Mesodermal cell (in vitro differentiated cells): ENCODE measurements around the gene DHX8. TPM values are rescaled to one million over a fixed set of nuclear protein-coding genes. Genes with fewer than 3 reads are reported as not detected.

Experiments
- H3K27ac ChIP-seq: 2 replicates; pipeline ENCODE4 v1.7.0; 2013; ENCODE audit warnings: mild to moderate bottlenecking, low read depth, low read length, moderate library complexity; ENCODE audit not compliant: severe bottlenecking
- H3K36me3 ChIP-seq: 2 replicates; pipeline ENCODE4 v1.7.1; 2013; ENCODE audit warnings: mild to moderate bottlenecking, low read length, moderate library complexity; ENCODE audit not compliant: control insufficient read depth, insufficient read depth
- H3K4me1 ChIP-seq: one replicate; pipeline ENCODE4 v1.7.1; 2013; ENCODE audit warnings: mild to moderate bottlenecking, low read length; ENCODE audit not compliant: insufficient read depth, control insufficient read depth, poor library complexity, severe bottlenecking
- H3K4me3 ChIP-seq: 2 replicates; pipeline ENCODE4 v1.7.0; 2013; ENCODE audit warnings: low read length, control low read depth, mild to moderate bottlenecking; ENCODE audit not compliant: insufficient read depth, poor library complexity, severe bottlenecking; ENCODE audit errors: extremely low read depth
- H3K9me3 ChIP-seq: 2 replicates; pipeline ENCODE4 v1.7.1; 2013; ENCODE audit warnings: mild to moderate bottlenecking, low read length, moderate library complexity; ENCODE audit not compliant: control insufficient read depth
- WGBS, 2 experiments: methylation state at CpG; one replicate each; pipeline ENCODE4 v1.1.5; 2013; ENCODE audit warnings: missing lambda C conversion rate in 2 of 2; ENCODE audit not compliant: insufficient coverage in 2 of 2; 5-methylcytosine and 5-hydroxymethylcytosine counted together
- polyA plus RNA-seq, 2 experiments: library from polyadenylated mRNA; stranded (reverse); fragments of 50-300 nt; gene quantifications; one replicate each; pipeline ENCODE4 v1.2.3, GENCODE V29; 2013

DHX8 gene
- 34.3 TPM for polyA plus RNA-seq (2013, experiment 1 of 2)
- polyA plus RNA-seq (2013, experiment 2 of 2) = 29.6 TPM

DNA sequence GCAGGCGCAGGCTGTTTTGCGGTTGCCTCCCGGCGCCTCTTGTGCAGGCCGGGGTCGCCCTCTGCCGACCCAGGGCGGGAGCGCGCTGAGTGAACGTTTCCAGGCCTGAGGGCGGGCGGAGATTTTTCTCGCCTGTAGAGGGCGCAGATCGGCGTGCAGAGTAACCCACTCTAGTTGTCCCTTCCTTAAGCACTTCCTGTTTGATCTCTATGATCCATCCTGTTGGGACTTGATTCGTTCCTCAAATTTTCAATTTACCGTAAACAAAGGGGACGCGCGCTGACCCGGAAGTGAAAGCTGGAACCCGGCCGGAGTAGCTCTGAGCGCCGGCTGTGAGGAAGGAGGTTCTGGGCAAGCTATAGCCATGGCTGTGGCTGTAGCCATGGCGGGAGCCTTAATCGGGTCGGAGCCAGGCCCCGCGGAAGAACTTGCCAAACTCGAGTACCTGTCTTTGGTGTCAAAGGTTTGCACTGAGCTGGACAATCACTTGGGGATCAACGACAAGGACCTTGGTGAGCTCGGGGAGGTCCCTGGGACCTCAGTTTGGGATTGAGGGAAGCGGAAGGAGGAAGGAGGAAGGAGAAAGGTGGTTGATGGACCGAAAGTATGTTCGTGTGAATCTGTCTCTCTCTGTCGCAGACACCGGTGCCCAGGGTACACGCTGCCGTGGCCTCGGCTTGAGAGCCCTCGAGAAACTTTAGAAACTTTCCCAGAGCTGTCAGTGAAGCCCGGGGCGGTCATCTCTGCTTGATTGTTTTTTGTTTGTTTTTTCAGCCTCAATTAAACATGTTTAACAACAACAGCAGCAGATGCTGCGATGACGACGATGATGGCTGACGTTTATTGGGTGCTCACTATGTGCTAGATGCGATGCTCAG, at the start of gene DHX8:
DHX8 (plus strand) TSS at position 302 of the 878 bp plus-strand sequence; CDS start at position 365, 63 bp downstream.
- no peaks in the 10 kb centered on the region for H3K9me3 ChIP-seq
- H3K4me1 ChIP-seq = peaks cover 6% of the 10 kb centered on the region
- no peaks in the 10 kb centered on the region for H3K36me3 ChIP-seq
- H3K4me3 ChIP-seq = peak within 1 kb of the TSS; percentile 87
- WGBS, 2 experiments = 0% methylated on average over 34 to 49 of the region's 51 CpGs
- H3K27ac ChIP-seq = peak within 1 kb of the TSS; percentile 85

GRCh38 chr17:43434902-43435319, 48.9 kb upstream of the DHX8 start:
- H3K4me1 ChIP-seq = no peaks in the 10 kb centered on the region
- no peaks in the 10 kb centered on the region for H3K9me3 ChIP-seq
- H3K36me3 ChIP-seq = no peaks in the 10 kb centered on the region
- 93 to 100% methylated on average over 1 to 3 of the region's 4 CpGs for WGBS, 2 experiments
- no peak overlapping the region for H3K4me3 ChIP-seq
- no peak overlapping the region for H3K27ac ChIP-seq

- peaks cover under 1% of the 10 kb centered on the region for H3K4me1 ChIP-seq
- H3K27ac ChIP-seq = no peak overlapping the region
- H3K36me3 ChIP-seq = no peaks in the 10 kb centered on the region
- no peak overlapping the region for H3K4me3 ChIP-seq
- WGBS, 2 experiments = 80 to 100% methylated on average over 1 of the region's 1 CpG
- no peaks in the 10 kb centered on the region for H3K9me3 ChIP-seq
Measured at GRCh38 chr17:43437756-43438155, 46.0 kb upstream of the DHX8 start.

DNA sequence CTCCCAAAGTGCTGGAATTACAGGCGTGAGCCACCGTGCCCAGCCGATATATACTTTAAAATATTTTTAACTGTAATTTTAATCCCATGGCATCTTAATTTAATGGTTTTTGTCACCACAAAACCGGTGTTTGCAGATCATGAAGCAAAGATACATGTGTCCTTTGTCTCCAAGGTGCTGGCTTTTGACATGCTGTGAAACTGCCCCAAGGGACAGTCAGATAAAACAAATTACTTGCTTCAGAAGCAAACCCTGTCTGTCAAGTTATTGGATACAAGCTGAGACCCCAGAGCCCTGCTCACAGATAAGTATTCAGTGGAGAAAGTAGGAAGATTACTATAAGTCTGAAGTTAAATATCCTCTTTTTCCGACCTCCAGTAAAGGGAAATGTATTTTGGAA, 45.1 kb upstream of the DHX8 start:
- no peaks in the 10 kb centered on the region for H3K9me3 ChIP-seq
- peaks cover 8% of the 10 kb centered on the region for H3K4me1 ChIP-seq
- peak overlapping the region; percentile 24 for H3K27ac ChIP-seq
- 49 to 81% methylated on average over 2 to 3 of the region's 5 CpGs for WGBS, 2 experiments
- H3K36me3 ChIP-seq = no peaks in the 10 kb centered on the region
- no peak overlapping the region for H3K4me3 ChIP-seq

GRCh38 chr17:43439041-43439440, 44.7 kb upstream of the DHX8 start:
- Histone ChIP-seq H3K4me3 (no peak overlapping the region), H3K4me1 (peaks cover 12% of the 10 kb centered on the region), H3K27ac (peak overlapping the region; percentile 24), H3K36me3 (no peaks in the 10 kb centered on the region), H3K9me3 (no peaks in the 10 kb centered on the region)
- no CpG with 5 or more reads among the region's 1 CpG for WGBS, 2 experiments

DNA sequence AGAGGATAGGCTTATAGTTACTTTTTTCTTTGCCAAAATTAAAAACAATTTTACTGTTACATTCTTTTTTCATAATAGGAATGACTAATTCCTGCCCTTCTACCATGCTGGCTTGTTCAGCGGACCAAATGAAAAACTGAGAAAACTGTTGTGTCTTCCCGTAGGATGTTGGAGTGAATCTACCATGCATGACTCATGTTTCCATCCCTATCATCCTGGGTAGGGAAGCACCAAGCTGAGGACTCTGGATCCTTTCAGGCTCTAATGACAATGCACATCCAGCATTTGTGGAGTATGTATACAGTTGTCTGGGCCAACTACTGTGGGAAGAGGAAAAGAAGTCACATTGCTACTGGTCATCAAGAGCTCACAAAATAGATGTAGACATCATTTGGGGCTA, 41.1 kb upstream of the DHX8 start:
- no peak overlapping the region for H3K4me3 ChIP-seq
- no peaks in the 10 kb centered on the region for H3K9me3 ChIP-seq
- 50% methylated on average over 1 of the region's 2 CpGs; no CpG with 5 or more reads in 1 of the 2 experiments for WGBS, 2 experiments
- peak overlapping the region; percentile 16 for H3K27ac ChIP-seq
- no peaks in the 10 kb centered on the region for H3K36me3 ChIP-seq
- peaks cover 26% of the 10 kb centered on the region for H3K4me1 ChIP-seq

DNA sequence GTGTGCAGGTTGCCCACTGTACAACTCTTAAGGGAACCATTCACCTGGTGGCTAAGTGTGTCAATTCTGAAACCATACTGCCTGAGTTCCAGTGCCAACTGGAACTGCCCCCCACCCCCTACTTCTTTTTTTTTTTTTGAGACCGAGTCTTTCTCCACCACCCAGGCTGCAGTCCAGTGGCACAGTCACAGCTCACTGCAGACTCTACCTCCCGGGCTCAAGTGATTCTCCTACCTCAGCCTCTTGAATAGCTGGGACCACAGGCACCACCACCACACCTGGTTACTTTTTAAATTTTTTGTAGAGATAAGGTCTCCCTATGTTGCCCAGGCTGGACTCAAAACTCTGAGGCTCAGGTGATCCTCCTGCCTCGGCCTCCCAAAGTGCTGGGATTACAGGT, 40.4 kb upstream of the DHX8 start:
- 91 to 100% methylated on average over 1 to 2 of the region's 3 CpGs for WGBS, 2 experiments

DNA sequence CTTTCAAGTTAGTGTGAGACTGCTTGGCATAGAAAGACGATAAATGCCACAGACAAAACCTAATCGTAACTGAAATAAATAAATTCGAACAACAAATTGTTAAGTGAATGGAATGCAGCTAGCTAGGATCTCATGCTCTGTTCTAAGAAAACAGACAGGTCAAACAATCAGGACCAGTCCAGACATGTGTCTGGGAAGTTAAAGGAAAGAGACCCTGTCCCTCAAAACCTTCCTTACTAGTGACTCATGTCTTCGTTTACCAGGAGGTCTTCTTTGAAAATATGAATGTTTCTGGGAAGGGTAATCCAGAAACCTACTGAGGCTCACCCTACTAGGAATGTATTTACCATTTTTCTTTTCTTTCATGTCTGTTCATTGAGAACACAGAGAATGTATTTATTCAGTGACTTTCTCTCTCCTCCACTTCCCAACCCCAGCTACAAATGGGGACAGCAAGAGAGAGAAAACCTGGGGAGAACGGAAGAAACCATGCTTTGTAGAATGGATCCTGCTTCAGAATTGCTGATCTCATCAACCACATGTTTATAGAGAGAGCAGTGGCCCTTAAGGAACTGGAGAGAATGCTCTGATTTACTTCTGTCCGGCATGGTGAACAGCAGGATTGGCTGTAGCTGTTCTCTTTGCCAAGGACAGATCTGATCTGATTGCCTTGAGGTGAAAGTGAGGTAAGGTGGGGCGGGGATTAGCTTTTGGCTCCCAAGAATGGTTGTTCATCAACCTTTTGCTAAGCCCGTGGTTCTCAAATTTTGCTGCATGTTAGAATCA, 39.4 kb upstream of the DHX8 start:
- peak overlapping the region; percentile 77 for H3K27ac ChIP-seq
- peaks cover 26% of the 10 kb centered on the region for H3K4me1 ChIP-seq
- H3K36me3 ChIP-seq = no peaks in the 10 kb centered on the region
- no peak overlapping the region for H3K4me3 ChIP-seq
- 84 to 97% methylated on average over 4 to 6 of the region's 8 CpGs for WGBS, 2 experiments
- no peaks in the 10 kb centered on the region for H3K9me3 ChIP-seq

More for the DNA sequence above, 40.4 kb upstream of the DHX8 start:
- Histone ChIP-seq H3K4me3 (no peak overlapping the region), H3K9me3 (no peaks in the 10 kb centered on the region), H3K27ac (no peak overlapping the region), H3K36me3 (no peaks in the 10 kb centered on the region), H3K4me1 (peaks cover 26% of the 10 kb centered on the region)

DNA sequence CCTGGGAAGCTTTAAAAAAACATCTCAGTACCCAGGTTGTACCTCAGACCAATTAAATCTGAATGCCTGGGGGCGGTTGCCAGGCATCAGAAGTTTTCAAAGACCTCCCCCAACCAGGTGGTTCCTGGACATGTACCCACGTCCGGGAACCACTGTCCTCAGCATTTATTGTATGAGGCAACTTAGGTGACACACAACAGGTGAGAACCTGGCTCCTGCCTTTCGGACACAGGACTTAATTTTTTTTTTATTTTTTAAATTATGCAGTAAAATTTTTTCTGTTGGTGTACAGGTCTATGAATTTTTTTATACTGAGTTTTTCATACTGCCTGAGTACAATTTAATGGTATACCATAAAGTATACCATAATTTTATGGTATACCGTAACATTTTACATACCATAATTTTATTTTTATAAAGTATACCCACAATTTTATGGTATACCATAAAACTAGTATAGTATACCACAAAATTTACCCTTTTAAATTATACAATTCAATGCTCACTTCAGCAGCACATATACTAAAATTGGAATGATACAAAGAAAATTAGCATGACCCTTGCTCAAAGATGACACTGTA, 38.7 kb upstream of the DHX8 start:
- Histone ChIP-seq H3K4me3 (no peak overlapping the region), H3K4me1 (peaks cover 26% of the 10 kb centered on the region), H3K27ac (peak overlapping the region; percentile 77), H3K9me3 (no peaks in the 10 kb centered on the region), H3K36me3 (no peaks in the 10 kb centered on the region)
- WGBS, 2 experiments = 95% methylated on average over 3 of the region's 5 CpGs; no CpG with 5 or more reads in 1 of the 2 experiments

- no peak overlapping the region for H3K4me3 ChIP-seq
- no peaks in the 10 kb centered on the region for H3K9me3 ChIP-seq
- no peaks in the 10 kb centered on the region for H3K36me3 ChIP-seq
- H3K27ac ChIP-seq = no peak overlapping the region
- H3K4me1 ChIP-seq = peaks cover 26% of the 10 kb centered on the region
- 87 to 100% methylated on average over 3 of the region's 5 CpGs for WGBS, 2 experiments
Measured at GRCh38 chr17:43446773-43447172, 37.0 kb upstream of the DHX8 start.
